ENCODE measurements around the gene ABHD17A.
"Not testable (repeated sequence)": the region's sequence is repeated elsewhere in the genome, so short reads cannot be mapped to it uniquely, and the experiment has no call there.

Gene ABHD17A

DNA sequence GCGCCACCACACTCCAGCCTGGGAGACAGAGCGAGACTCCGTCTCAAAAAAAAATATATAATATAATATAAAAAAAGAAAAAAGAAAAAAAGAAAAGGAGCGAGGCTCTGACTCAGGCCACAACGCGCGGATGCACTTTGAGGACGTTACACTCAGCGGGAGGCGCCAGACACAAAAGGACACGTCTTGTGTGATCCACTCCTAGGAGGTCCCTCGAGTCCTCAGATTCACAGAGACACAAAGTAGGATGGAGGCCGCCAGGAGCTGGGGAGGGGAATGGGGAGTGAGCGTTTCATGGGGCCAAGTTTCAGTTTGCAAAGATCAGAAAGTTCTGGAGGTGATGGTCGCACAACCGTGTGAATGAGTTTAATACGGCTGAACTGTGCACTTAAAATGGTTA lies 8.5 kb upstream of the ABHD17A start:
- no peak for DNase-seq (ENCODE audit: low read depth)
- no peak overlapping the region for H3K4me3 ChIP-seq (ENCODE audit: control insufficient read depth, low read depth, low read length)
- TF ChIP-seq, protein P1, sequence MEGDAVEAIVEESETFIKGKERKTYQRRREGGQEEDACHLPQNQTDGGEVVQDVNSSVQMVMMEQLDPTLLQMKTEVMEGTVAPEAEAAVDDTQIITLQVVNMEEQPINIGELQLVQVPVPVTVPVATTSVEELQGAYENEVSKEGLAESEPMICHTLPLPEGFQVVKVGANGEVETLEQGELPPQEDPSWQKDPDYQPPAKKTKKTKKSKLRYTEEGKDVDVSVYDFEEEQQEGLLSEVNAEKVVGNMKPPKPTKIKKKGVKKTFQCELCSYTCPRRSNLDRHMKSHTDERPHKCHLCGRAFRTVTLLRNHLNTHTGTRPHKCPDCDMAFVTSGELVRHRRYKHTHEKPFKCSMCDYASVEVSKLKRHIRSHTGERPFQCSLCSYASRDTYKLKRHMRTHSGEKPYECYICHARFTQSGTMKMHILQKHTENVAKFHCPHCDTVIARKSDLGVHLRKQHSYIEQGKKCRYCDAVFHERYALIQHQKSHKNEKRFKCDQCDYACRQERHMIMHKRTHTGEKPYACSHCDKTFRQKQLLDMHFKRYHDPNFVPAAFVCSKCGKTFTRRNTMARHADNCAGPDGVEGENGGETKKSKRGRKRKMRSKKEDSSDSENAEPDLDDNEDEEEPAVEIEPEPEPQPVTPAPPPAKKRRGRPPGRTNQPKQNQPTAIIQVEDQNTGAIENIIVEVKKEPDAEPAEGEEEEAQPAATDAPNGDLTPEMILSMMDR (IDR thresholded peaks at IDR 0.05; ENCODE audit: control insufficient read depth, insufficient read depth, low read depth, low read length, missing control alignments) = no peak

- DNase-seq (ENCODE audit: low read depth) = no peak
- TF ChIP-seq, protein P1 (IDR thresholded peaks at IDR 0.05; ENCODE audit: control insufficient read depth, insufficient read depth, low read depth, low read length, missing control alignments) = no peak
- H3K4me3 ChIP-seq (ENCODE audit: control insufficient read depth, low read depth, low read length) = no peak overlapping the region
Measured at GRCh38 chr19:1889907-1890306, 4.6 kb upstream of the ABHD17A start.

DNA sequence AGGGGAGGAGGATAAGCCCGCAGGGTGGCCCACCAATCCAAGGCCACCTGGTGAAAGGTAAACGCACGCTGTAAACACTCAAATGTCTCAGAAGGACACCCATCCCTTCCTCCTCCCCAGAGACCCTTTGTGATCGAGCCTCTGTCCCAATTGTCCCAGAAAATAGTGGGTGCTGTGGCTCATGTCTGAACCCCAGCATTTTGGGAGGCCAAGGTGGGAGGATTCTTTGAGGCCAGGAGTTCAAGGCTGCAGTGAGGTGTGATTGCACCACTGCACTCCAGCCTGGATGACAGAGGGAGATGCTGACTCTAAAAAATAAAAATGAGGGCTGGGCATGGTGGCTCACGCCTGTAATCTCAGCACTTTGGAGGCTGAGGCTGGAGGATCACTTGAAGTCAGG lies 3.1 kb upstream of the ABHD17A start:
- TF ChIP-seq, protein P1 (IDR thresholded peaks at IDR 0.05; ENCODE audit: control insufficient read depth, insufficient read depth, low read depth, low read length, missing control alignments) = no peak
- no peak for DNase-seq (ENCODE audit: low read depth)
- no peak overlapping the region for H3K4me3 ChIP-seq (ENCODE audit: control insufficient read depth, low read depth, low read length)

GRCh38 chr19:1886360-1886759 lies 1.1 kb upstream of the ABHD17A start:
- H3K4me3 ChIP-seq (ENCODE audit: control insufficient read depth, low read depth, low read length); DNase-seq (ENCODE audit: low read depth): not testable (repeated sequence)

- TF ChIP-seq, protein P1 (IDR thresholded peaks at IDR 0.05; ENCODE audit: control insufficient read depth, insufficient read depth, low read depth, low read length, missing control alignments) = no peak
- no peak for DNase-seq (ENCODE audit: low read depth)
- peak overlapping the region; percentile 53 for H3K4me3 ChIP-seq (ENCODE audit: control insufficient read depth, low read depth, low read length)
Measured at GRCh38 chr19:1884719-1885334, 469 bp downstream of the ABHD17A start.

DNA sequence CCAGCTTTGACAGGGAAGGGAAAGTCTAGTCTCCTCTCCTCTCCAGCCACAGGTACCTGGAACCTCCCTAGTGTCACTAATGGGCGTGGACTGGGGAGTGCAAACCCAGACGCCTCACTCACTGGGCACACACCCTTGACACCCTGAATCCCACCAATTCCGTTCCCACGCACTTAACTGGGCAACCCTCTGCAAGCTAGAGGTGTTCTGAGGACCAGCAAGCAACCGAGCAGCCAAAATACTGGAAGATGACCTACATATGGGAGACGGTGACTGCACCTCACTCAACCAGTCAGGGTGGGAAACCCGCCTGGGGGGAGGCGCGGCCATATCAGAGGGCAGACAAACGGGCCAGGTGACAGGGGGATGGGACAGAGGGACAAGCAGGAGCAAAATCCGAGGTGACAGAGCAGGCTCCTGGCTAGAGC lies 991 bp downstream of the ABHD17A start:
- DNase-seq (ENCODE audit: low read depth) = no peak
- TF ChIP-seq, protein P1 (IDR thresholded peaks at IDR 0.05; ENCODE audit: control insufficient read depth, insufficient read depth, low read depth, low read length, missing control alignments) = no peak
- H3K4me3 ChIP-seq (ENCODE audit: control insufficient read depth, low read depth, low read length) = peak overlapping the region; percentile 53

DNA sequence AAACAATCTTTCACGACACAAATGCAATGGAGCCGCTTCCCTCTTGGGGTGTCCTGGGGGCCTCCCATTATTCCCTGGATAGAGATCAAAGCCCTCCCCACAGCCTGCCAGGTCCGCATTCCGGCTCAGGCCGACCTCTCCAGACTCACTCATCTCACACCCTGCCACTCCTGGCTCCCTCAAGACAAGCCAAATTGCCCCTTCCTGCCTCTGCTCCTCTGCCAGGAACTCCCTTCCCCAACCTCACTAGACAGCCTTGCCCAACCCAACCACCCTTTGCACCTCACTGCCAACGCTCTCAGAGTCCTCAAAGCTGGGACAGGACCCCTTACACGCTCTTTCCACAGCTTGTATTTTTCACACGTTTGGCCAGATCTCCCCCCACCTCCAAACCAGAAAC lies 1.5 kb downstream of the ABHD17A start:
- peak overlapping the region; percentile 53 for H3K4me3 ChIP-seq (ENCODE audit: control insufficient read depth, low read depth, low read length)
- no peak for DNase-seq (ENCODE audit: low read depth)
- TF ChIP-seq, protein P1 (IDR thresholded peaks at IDR 0.05; ENCODE audit: control insufficient read depth, insufficient read depth, low read depth, low read length, missing control alignments) = no peak
